GM18868 (cell line): Measurements from ENCODE around the gene TMEM255B.

Experiments
- ATAC-seq: cut with Tn5 transposase; IDR thresholded peaks from one replicate; pipeline ENCODE4 v1.9.1; 2021; ENCODE audit warnings: mild to moderate bottlenecking, moderate library complexity; ENCODE audit not compliant: unreplicated experiment

The TMEM255B gene

GRCh38 chr13:113856716-113857065, 97.7 kb downstream of the TMEM255B start:
- no peak for ATAC-seq

GRCh38 chr13:113857531-113858195, 98.6 kb downstream of the TMEM255B start:
- no peak for ATAC-seq

- ATAC-seq = no peak
These were observed 100.5 kb downstream of the TMEM255B start for GRCh38 chr13:113859311-113860050.

GRCh38 chr13:113860051-113860664, 101.1 kb downstream of the TMEM255B start:
- ATAC-seq = no peak

- ATAC-seq = no peak
These were observed 101.8 kb downstream of the TMEM255B start for GRCh38 chr13:113860665-113861432.

GRCh38 chr13:113861433-113862030, 102.5 kb downstream of the TMEM255B start:
- no peak for ATAC-seq

- no peak for ATAC-seq
These were observed 103.3 kb downstream of the TMEM255B start for GRCh38 chr13:113862191-113862930.

GRCh38 chr13:113862931-113863523, 104.0 kb downstream of the TMEM255B start:
- no peak for ATAC-seq

GRCh38 chr13:113863524-113864272, 104.7 kb downstream of the TMEM255B start, which contains the start of gene GAS6:
Gene GAS6 (minus strand): TSS chr13:113864076. CDS start chr13:113863920, 156 bp downstream.
- ATAC-seq = no peak

GRCh38 chr13:113864273-113864890, 105.4 kb downstream of the TMEM255B start:
- no peak for ATAC-seq

- ATAC-seq = no peak
These were observed 106.4 kb downstream of the TMEM255B start for GRCh38 chr13:113865427-113865826.
